GM13977 (cell line): ENCODE results near the gene ZNF79.

Experiments
- DNase-seq: peaks from one replicate; pipeline ENCODE4 v3.0.0; 2012; ENCODE audit warnings: low spot score
- CTCF ChIP-seq: IDR thresholded peaks from 2 replicates; pipeline ENCODE4 v1.5.1; 2012; ENCODE audit warnings: mild to moderate bottlenecking, control low read depth; ENCODE audit not compliant: insufficient read depth; ENCODE audit errors: extremely low read depth, missing control alignments
- in situ Hi-C: fragments of 300-500 bp; cut with MboI; formaldehyde crosslinking; loops from one replicate; pipeline ENCODE4 v1.12.0; 2022; ENCODE audit warnings: low sequenced_read_pairs, low pct_unique_long_range_greater_than_20kb, mixed read lengths, inconsistent platforms; ENCODE audit not compliant: unreplicated experiment

ZNF79 gene

DNA sequence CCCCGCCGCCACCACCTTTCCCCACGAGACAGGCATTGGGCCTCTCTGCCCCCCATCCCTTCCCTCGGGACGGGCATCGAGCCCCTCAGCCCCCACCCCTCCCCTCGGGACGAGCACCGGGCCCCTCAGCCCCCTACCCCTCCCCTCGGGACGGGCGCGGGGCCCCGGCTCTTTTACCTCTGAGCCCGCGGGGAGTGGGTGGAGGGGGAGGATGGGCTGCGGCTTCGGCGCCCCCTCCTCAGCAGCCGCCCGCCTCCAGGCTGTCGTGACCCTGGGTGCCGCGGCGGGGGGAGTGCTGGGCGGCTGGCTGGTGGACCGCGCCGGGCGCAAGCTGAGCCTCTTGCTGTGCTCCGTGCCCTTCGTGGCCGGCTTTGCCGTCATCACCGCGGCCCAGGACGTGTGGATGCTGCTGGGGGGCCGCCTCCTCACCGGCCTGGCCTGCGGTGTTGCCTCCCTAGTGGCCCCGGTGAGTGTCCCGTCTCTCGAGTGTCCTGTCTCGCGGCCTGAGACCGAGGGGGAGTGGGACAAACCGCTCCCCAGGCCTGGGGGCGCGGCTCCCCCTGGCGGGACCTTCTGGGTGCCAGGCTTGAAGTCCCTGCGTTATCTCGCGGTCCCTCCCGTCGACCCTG lies 26.4 kb upstream of the ZNF79 start:
- in situ Hi-C loops = no loop called here
- peak; percentile 64 for TF ChIP-seq CTCF
- peak; percentile 44 for DNase-seq

DNA sequence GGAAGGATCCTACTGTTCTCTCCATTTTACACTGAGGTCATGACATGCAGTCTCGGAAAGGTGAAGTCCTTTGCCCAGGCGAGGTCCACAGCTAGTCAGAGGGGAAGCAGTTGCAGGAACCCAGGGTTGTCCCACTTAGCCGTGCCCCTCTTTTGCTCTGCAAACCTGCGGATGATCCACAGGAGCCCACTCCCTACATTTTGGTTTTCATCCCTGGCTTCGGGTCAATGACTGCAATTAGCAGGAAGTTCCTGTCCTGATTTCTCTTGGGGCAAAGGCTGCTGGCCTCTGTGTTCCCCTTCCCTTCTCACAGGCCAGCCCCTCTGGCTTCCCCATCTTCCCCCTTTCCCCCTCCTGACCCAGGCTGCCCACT lies 25.9 kb upstream of the ZNF79 start:
- TF ChIP-seq CTCF = no peak
- in situ Hi-C loops = no loop called here
- no peak for DNase-seq

GRCh38 chr9:127398715-127399400 lies 25.3 kb upstream of the ZNF79 start:
- no peak for TF ChIP-seq CTCF
- no peak for DNase-seq
- in situ Hi-C loops = no loop called here

GRCh38 chr9:127399736-127400269 lies 24.4 kb upstream of the ZNF79 start:
- in situ Hi-C loops = no loop called here

GRCh38 chr9:127402401-127403090 lies 21.6 kb upstream of the ZNF79 start:
- in situ Hi-C loops = no loop called here
- no peak for TF ChIP-seq CTCF
- no peak for DNase-seq

More at GRCh38 chr9:127399736-127400269, 24.4 kb upstream of the ZNF79 start:
- no peak for DNase-seq
- TF ChIP-seq CTCF = no peak

DNA sequence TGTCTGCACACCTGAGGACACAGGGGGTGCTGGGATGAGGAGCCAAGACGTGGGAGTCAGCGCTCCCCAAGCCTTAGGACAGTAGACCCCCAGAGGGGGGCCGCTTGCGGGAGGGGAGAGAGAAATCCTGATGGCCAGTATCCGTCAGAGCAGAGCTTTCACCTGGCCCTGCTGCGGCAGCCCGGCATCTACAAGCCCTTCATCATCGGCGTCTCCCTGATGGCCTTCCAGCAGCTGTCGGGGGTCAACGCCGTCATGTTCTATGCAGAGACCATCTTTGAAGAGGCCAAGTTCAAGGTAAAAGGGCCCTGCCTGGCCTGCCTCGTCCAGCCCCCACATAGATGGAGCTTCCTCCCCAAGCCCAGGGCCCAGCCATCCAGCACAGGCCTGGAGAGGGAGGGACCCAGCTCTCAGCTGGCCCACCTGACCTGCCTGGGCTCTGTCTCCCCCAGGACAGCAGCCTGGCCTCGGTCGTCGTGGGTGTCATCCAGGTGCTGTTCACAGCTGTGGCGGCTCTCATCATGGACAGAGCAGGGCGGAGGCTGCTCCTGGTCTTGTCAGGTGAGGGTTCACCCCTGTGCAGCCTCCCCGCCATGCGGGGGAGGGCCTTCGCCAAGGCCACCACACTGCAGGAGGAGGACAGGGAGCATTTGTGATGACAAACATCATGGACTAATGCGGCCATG lies 20.5 kb upstream of the ZNF79 start:
- no peak for TF ChIP-seq CTCF
- in situ Hi-C loops = no loop called here
- no peak for DNase-seq
